Upper lobe of left lung (tissue), 4 donors: Measurements from ENCODE around the gene TTC32.

Experiments used
- POLR2AphosphoS5 ChIP-seq, 2 donors: sonication (generic); formaldehyde crosslinking; IDR thresholded peaks; one replicate each; pipeline ENCODE4 v1.5.1; 2017; ENCODE audit warnings: antibody characterized with exemption in 2 of 2
- TF ChIP-seq, protein P1 (sequence below), 6 experiments: fragments of 450-650 bp in 4 of 6; fragments of 200-600 bp in 2 of 6; sonication (generic) in 2 of 6; IDR thresholded peaks; one replicate each; pipeline ENCODE4 v1.5.1; 2016 to 2019; ENCODE audit warnings: antibody characterized with exemption in 6 of 6

DNA sequence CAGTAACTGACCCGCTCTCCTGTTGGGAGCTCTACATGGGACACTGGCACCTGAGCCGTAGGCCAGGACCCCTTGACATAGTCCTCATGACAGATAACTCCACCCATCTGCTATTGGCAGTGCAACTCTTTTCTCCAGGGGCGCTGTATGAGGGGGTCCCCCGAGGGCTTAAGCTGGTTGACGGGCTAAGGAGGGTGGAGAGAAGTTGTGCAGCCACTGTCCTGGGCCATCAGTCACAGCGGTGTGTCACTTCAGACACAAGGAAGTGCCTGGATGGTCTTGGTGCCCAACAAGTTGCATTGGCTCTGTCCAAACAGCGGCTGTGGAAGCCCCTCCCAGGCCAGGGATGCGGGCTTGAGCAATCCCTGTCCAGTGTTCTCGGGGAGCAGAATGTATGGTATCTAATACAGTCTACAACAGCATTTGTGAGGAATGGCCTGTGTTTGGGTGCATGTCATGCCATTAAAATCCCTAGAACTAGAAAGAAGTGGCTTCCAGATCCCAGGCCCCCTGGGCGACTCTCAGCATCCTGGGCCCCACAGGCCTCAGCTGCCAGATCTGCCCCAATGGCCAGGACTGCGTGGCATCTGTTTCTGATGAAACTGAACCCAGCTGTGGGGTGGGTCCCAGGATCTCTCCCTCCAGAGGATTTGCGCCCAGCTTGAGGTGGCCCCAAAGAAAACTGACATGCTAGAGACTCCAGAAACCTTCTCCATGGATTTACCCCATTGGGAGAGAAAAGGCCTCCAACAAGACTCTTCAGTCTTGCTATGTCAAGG lies 23.3 kb downstream of the TTC32 start:
- no peak for TF ChIP-seq POLR2AphosphoS5 (IDR thresholded peaks at IDR 0.05)
- TF ChIP-seq, protein P1, sequence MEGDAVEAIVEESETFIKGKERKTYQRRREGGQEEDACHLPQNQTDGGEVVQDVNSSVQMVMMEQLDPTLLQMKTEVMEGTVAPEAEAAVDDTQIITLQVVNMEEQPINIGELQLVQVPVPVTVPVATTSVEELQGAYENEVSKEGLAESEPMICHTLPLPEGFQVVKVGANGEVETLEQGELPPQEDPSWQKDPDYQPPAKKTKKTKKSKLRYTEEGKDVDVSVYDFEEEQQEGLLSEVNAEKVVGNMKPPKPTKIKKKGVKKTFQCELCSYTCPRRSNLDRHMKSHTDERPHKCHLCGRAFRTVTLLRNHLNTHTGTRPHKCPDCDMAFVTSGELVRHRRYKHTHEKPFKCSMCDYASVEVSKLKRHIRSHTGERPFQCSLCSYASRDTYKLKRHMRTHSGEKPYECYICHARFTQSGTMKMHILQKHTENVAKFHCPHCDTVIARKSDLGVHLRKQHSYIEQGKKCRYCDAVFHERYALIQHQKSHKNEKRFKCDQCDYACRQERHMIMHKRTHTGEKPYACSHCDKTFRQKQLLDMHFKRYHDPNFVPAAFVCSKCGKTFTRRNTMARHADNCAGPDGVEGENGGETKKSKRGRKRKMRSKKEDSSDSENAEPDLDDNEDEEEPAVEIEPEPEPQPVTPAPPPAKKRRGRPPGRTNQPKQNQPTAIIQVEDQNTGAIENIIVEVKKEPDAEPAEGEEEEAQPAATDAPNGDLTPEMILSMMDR (IDR thresholded peaks at IDR 0.05) = no peak
